Esophagus squamous epithelium (tissue), 4 donors: ENCODE measurements around the gene SLC10A7.

Experiments used
- CTCF ChIP-seq, 6 experiments: fragments of 450-650 bp in 4 of 6; fragments of 200-600 bp in 2 of 6; sonication (generic) in 2 of 6; IDR thresholded peaks; one replicate each; pipeline ENCODE4 v1.5.1; 2016 to 2019; ENCODE audit warnings: antibody characterized with exemption in 6 of 6, mild to moderate bottlenecking in 4 of 6, moderate library complexity in 4 of 6
- POLR2A ChIP-seq, 4 donors: fragments of 450-650 bp; IDR thresholded peaks; one replicate each; pipeline ENCODE4 v1.6.1; 2017; ENCODE audit warnings: antibody characterized with exemption in 4 of 4, mild to moderate bottlenecking in 4 of 4, moderate library complexity in 3 of 4

DNA sequence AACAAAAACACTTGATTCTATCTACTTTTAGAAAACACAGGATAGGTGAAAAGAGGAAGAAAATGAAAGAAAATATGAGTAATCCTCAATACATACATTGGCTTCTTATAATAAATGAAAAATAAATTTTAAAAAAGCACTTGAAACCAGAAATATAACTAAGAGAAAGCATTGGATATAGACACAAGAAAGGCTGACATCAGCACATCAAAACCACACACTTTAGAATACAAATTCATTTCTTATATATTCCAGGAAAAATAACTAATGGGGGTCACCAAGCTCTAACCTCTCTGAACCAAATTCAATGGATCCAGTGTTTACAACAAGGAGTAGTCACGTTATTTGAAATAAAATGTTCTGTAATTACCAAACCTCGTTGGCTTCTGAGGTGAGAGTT, 173.9 kb downstream of the SLC10A7 start:
- TF ChIP-seq CTCF (IDR thresholded peaks at IDR 0.05) (no peak), POLR2A (IDR thresholded peaks at IDR 0.05) (no peak)
